Esophagus mucosa (tissue), 1 donor: ENCODE measurements around the gene OR52N4. TPM values are rescaled to one million over a fixed set of nuclear protein-coding genes. Genes with fewer than 3 reads are reported as not detected.

ENCODE experiments used
- total RNA-seq: library from RNA; stranded (reverse); gene quantifications from one replicate; pipeline ENCODE4 v1.2.4, GENCODE V29; 2023
- donor health status: DM: yes; HTN: yes; CAD: no.

OR52N4 gene
- total RNA-seq, 1 donor from 2014 or later = not detected

Other genes with a start within 250 kb of the OR52N4 start
- not detected for gene UBQLN3, start 244.3 kb upstream of the OR52N4 start, total RNA-seq
- gene UBQLNL, start 237.5 kb upstream of the OR52N4 start, total RNA-seq = 0.08 TPM
- not detected for gene OR52H1, start 205.7 kb upstream of the OR52N4 start, total RNA-seq
- gene OR52B6, start 173.4 kb upstream of the OR52N4 start, total RNA-seq = not detected
- gene TRIM6, start 157.6 kb upstream of the OR52N4 start, total RNA-seq = 7.7 TPM
- 4.0 TPM for gene TRIM34, start 129.2 kb upstream of the OR52N4 start, total RNA-seq
- gene TRIM5, start 69.2 kb upstream of the OR52N4 start, total RNA-seq = 8.8 TPM
- gene TRIM22, start 64.5 kb upstream of the OR52N4 start, total RNA-seq = 21.7 TPM
- not detected for gene OR56B1, start 17.8 kb upstream of the OR52N4 start, total RNA-seq
- not detected for gene OR52N5, start 29.1 kb downstream of the OR52N4 start, total RNA-seq
- not detected for gene OR52N1, start 37.0 kb downstream of the OR52N4 start, total RNA-seq
- gene OR52N2, start 54.7 kb downstream of the OR52N4 start, total RNA-seq = not detected
- gene OR52E6, start 87.7 kb downstream of the OR52N4 start, total RNA-seq = not detected
- gene OR52E8, start 103.4 kb downstream of the OR52N4 start, total RNA-seq = not detected
- not detected for gene OR52E4, start 126.4 kb downstream of the OR52N4 start, total RNA-seq
- gene OR52E5, start 139.0 kb downstream of the OR52N4 start, total RNA-seq = not detected
- gene OR56A3, start 188.0 kb downstream of the OR52N4 start, total RNA-seq = not detected
- gene OR56A5, start 214.3 kb downstream of the OR52N4 start, total RNA-seq = not detected
- not detected for gene OR52L1, start 232.7 kb downstream of the OR52N4 start, total RNA-seq